ENCODE measurements around the gene DIP2C. TPM values are rescaled to one million over a fixed set of nuclear protein-coding genes. Genes with fewer than 3 reads are reported as not detected.

The DIP2C gene
- total RNA-seq, 4 donors from 2014 or later, result 8.4 to 22.7 (median 16.8) TPM

- H3K9me3 ChIP-seq, result no peaks in the 10 kb centered on the region
- H3K36me3 ChIP-seq, result no peaks in the 10 kb centered on the region
- no peak overlapping the region for H3K4me3 ChIP-seq
- DNase-seq, result peak in 1 of 3 donors; percentile 14
- no peaks in the 10 kb centered on the region for H3K27me3 ChIP-seq
- no peak overlapping the region for H3K27ac ChIP-seq
- peaks cover 0 to 8% (median 0%) of the 10 kb centered on the region in 4 donors for H3K4me1 ChIP-seq
- TF ChIP-seq CTCF (IDR thresholded peaks at IDR 0.05) (no peak), POLR2A (IDR thresholded peaks at IDR 0.05) (no peak)
Observed at GRCh38 chr10:591646-592045, 97.8 kb downstream of the DIP2C start.

GRCh38 chr10:590721-591120 is 98.7 kb downstream of the DIP2C start:
- Histone ChIP-seq H3K4me3 (no peak overlapping the region), H3K27me3 (no peaks in the 10 kb centered on the region), H3K27ac (no peak overlapping the region), H3K9me3 (no peaks in the 10 kb centered on the region), H3K36me3 (no peaks in the 10 kb centered on the region), H3K4me1 (peaks cover 0 to 8% (median 0%) of the 10 kb centered on the region in 4 donors)
- TF ChIP-seq CTCF (IDR thresholded peaks at IDR 0.05), result no peak
- TF ChIP-seq POLR2A (IDR thresholded peaks at IDR 0.05), result no peak
- no peak for DNase-seq

GRCh38 chr10:589961-590680 is 99.3 kb downstream of the DIP2C start:
- TF ChIP-seq CTCF (IDR thresholded peaks at IDR 0.05) (no peak), POLR2A (IDR thresholded peaks at IDR 0.05) (no peak)
- Histone ChIP-seq H3K27me3 (no peaks in the 10 kb centered on the region), H3K36me3 (no peaks in the 10 kb centered on the region), H3K4me1 (peaks cover 0 to 8% (median 0%) of the 10 kb centered on the region in 4 donors), H3K4me3 (no peak overlapping the region), H3K27ac (no peak overlapping the region), H3K9me3 (no peaks in the 10 kb centered on the region)
- DNase-seq, result no peak

GRCh38 chr10:588246-589165 is 101.0 kb downstream of the DIP2C start:
- H3K27ac ChIP-seq, result no peak overlapping the region
- no peak overlapping the region for H3K4me3 ChIP-seq
- H3K9me3 ChIP-seq, result no peaks in the 10 kb centered on the region
- DNase-seq, result no peak
- H3K36me3 ChIP-seq, result no peaks in the 10 kb centered on the region
- H3K27me3 ChIP-seq, result no peaks in the 10 kb centered on the region
- peaks cover 0 to 8% (median 0%) of the 10 kb centered on the region in 4 donors for H3K4me1 ChIP-seq
- no peak for TF ChIP-seq CTCF (IDR thresholded peaks at IDR 0.05)

- no peak overlapping the region for H3K27ac ChIP-seq
- H3K9me3 ChIP-seq, result no peaks in the 10 kb centered on the region
- TF ChIP-seq CTCF (IDR thresholded peaks at IDR 0.05) (no peak), POLR2A (IDR thresholded peaks at IDR 0.05) (no peak)
- DNase-seq, result no peak
- no peaks in the 10 kb centered on the region for H3K27me3 ChIP-seq
- H3K4me1 ChIP-seq, result peaks cover 0 to 8% (median 0%) of the 10 kb centered on the region in 4 donors
- no peaks in the 10 kb centered on the region for H3K36me3 ChIP-seq
- H3K4me3 ChIP-seq, result no peak overlapping the region
Observed at GRCh38 chr10:586716-587115, 102.8 kb downstream of the DIP2C start.
